Measurements from ENCODE around the gene IVNS1ABP. TPM values are rescaled to one million over a fixed set of nuclear protein-coding genes. Genes with fewer than 3 reads are reported as not detected.

IVNS1ABP gene
- total RNA-seq, 1 donor from 2014 or later: 98.2 TPM

GRCh38 chr1:185355947-185356346, 38.9 kb upstream of the IVNS1ABP start:
- no peak overlapping the region for H3K4me3 Mint-ChIP-seq
- H3K27me3 Mint-ChIP-seq: no peaks in the 10 kb centered on the region
- H3K36me3 Mint-ChIP-seq: no peaks in the 10 kb centered on the region
- H3K27ac Mint-ChIP-seq: no peak overlapping the region
- no peak for TF ChIP-seq CTCF (conservative IDR thresholded peaks at IDR 0.05)
- no peaks in the 10 kb centered on the region for H3K9me3 Mint-ChIP-seq
- DNase-seq (ENCODE audit: extremely low spot score, unreplicated experiment): no peak
- H3K4me1 Mint-ChIP-seq (ENCODE audit: unreplicated experiment): no peaks in the 10 kb centered on the region

GRCh38 chr1:185353124-185353523, 36.1 kb upstream of the IVNS1ABP start:
- Mint-ChIP-seq H3K9me3 (no peaks in the 10 kb centered on the region), H3K27me3 (no peaks in the 10 kb centered on the region), H3K36me3 (no peaks in the 10 kb centered on the region), H3K27ac (no peak overlapping the region), H3K4me1 (ENCODE audit: unreplicated experiment) (no peaks in the 10 kb centered on the region), H3K4me3 (no peak overlapping the region)
- no peak for DNase-seq (ENCODE audit: extremely low spot score, unreplicated experiment)
- no peak for TF ChIP-seq CTCF (conservative IDR thresholded peaks at IDR 0.05)

- H3K27ac Mint-ChIP-seq: no peak overlapping the region
- no peaks in the 10 kb centered on the region for H3K36me3 Mint-ChIP-seq
- H3K27me3 Mint-ChIP-seq: no peaks in the 10 kb centered on the region
- TF ChIP-seq CTCF (conservative IDR thresholded peaks at IDR 0.05): no peak
- no peaks in the 10 kb centered on the region for H3K4me1 Mint-ChIP-seq (ENCODE audit: unreplicated experiment)
- no peak for DNase-seq (ENCODE audit: extremely low spot score, unreplicated experiment)
- H3K9me3 Mint-ChIP-seq: no peaks in the 10 kb centered on the region
- no peak overlapping the region for H3K4me3 Mint-ChIP-seq
These were observed 34.9 kb upstream of the IVNS1ABP start for GRCh38 chr1:185351734-185352466.

GRCh38 chr1:185350027-185350442, 33.0 kb upstream of the IVNS1ABP start:
- Mint-ChIP-seq H3K36me3 (no peaks in the 10 kb centered on the region), H3K27me3 (no peaks in the 10 kb centered on the region), H3K4me3 (peak overlapping the region; percentile 8), H3K4me1 (ENCODE audit: unreplicated experiment) (no peaks in the 10 kb centered on the region), H3K9me3 (no peaks in the 10 kb centered on the region), H3K27ac (peak overlapping the region; percentile 63)
- TF ChIP-seq CTCF (conservative IDR thresholded peaks at IDR 0.05): no peak
- no peak for DNase-seq (ENCODE audit: extremely low spot score, unreplicated experiment)

GRCh38 chr1:185349556-185349955, 32.5 kb upstream of the IVNS1ABP start:
- Mint-ChIP-seq H3K27ac (peak overlapping the region; percentile 63), H3K36me3 (no peaks in the 10 kb centered on the region), H3K4me1 (ENCODE audit: unreplicated experiment) (no peaks in the 10 kb centered on the region), H3K9me3 (peaks cover under 1% of the 10 kb centered on the region), H3K4me3 (peak overlapping the region; percentile 8), H3K27me3 (no peaks in the 10 kb centered on the region)
- DNase-seq (ENCODE audit: extremely low spot score, unreplicated experiment): no peak
- TF ChIP-seq CTCF (conservative IDR thresholded peaks at IDR 0.05): no peak
